Mammary epithelial cell (primary cell): Measurements from ENCODE around the gene NR2F1-AS1.

Experiments used
- CTCF ChIP-seq, 2 donors: IDR thresholded peaks in 1 of 2; conservative IDR thresholded peaks in 1 of 2; 2 replicates each; pipeline ENCODE4 v1.5.1; 2011 to 2012; ENCODE audit warnings: inconsistent platforms in 2 of 2, low read length in 2 of 2, mild to moderate bottlenecking in 2 of 2, control low read depth in 1 of 2, low read depth in 1 of 2; ENCODE audit not compliant: insufficient read depth in 1 of 2; ENCODE audit errors: extremely low read depth in 1 of 2
- EZH2 ChIP-seq: IDR thresholded peaks from 2 replicates; pipeline ENCODE4 v1.6.1; 2012; ENCODE audit warnings: low read length, inconsistent platforms, borderline replicate concordance

- TF ChIP-seq CTCF (conservative IDR thresholded peaks at IDR 0.05 in 1 of 2, IDR thresholded peaks at IDR 0.05 in 1 of 2; ENCODE audit: extremely low read depth in 1 of 2, insufficient read depth in 1 of 2, low read depth in 1 of 2, low read length in 2 of 2) (no peak), EZH2 (no peak)
These were observed 14.9 kb downstream of the NR2F1-AS1 start for GRCh38 chr5:93566091-93566490.
